T-helper 1 cell treated with Interleukin-12 subunit alpha and Interleukin-12 subunit beta and Interleukin-4 antibody, amounts not matched to agents 30 μg/mL and 1 μg/mL, for 36 hours (primary cell): ENCODE measurements around the gene TRNP1.

ENCODE experiments used
- H3K27ac Mint-ChIP-seq: one replicate; pipeline ENCODE4 v1.8.0; 2021; ENCODE audit warnings: mild to moderate bottlenecking, mixed read lengths
- H3K27me3 Mint-ChIP-seq: one replicate; pipeline ENCODE4 v1.8.0; 2021; ENCODE audit warnings: low read depth, mixed read lengths
- H3K36me3 Mint-ChIP-seq: one replicate; pipeline ENCODE4 v1.8.0; 2021; ENCODE audit warnings: low read depth, mixed read lengths
- H3K4me1 Mint-ChIP-seq: one replicate; pipeline ENCODE4 v1.8.0; 2021; ENCODE audit warnings: low read depth, mixed read lengths
- H3K4me3 Mint-ChIP-seq: one replicate; pipeline ENCODE4 v1.8.0; 2021; ENCODE audit warnings: mild to moderate bottlenecking, moderate library complexity, mixed read lengths
- H3K9me3 Mint-ChIP-seq: one replicate; pipeline ENCODE4 v1.8.0; 2021; ENCODE audit warnings: mixed read lengths

The TRNP1 gene

DNA sequence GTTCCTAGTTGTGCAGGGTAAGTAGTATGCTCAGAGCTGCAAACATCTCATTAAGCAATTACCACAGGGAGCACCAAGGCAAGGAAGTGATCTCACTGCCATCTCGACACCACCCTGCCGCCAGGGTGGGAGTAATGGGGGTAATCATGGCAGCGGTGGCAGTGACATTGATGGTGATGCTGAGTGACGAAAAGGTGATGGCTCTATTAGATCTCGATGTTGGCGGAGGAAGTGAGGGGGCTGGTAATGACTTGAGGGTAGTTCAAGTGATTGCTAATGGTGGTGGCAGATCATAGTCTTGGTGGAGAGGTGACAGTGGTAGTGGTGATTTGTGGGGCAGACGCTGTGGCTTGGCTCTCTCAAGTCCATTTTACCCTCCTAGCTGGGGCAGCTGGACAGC, 44.5 kb downstream of the TRNP1 start:
- Mint-ChIP-seq H3K27me3 (peaks cover 7% of the 10 kb centered on the region), H3K9me3 (no peaks in the 10 kb centered on the region), H3K4me1 (no peaks in the 10 kb centered on the region), H3K27ac (no peak overlapping the region), H3K4me3 (no peak overlapping the region), H3K36me3 (no peaks in the 10 kb centered on the region)

DNA sequence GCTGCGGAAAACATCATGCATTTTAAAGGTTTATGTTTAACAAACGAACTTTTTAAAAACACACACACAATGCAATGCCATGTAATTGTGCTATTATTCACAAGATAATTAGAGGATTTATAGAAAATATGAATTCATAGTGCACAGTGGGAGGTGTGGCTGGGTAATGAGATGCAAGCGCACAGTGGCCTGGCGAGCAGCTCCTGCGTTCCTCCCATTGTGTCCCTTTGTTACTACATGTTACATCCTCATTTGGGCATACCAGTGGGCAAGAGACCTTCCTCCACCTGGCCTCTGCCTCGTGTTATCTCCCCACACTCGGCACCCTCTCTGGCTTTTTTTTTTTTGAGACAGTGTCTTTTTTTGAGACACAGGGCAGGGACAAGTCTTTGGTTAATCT, 49.2 kb downstream of the TRNP1 start:
- Mint-ChIP-seq H3K27me3 (peaks cover 6% of the 10 kb centered on the region), H3K36me3 (no peaks in the 10 kb centered on the region), H3K27ac (no peak overlapping the region), H3K4me3 (no peak overlapping the region), H3K4me1 (peaks cover 20% of the 10 kb centered on the region), H3K9me3 (no peaks in the 10 kb centered on the region)

DNA sequence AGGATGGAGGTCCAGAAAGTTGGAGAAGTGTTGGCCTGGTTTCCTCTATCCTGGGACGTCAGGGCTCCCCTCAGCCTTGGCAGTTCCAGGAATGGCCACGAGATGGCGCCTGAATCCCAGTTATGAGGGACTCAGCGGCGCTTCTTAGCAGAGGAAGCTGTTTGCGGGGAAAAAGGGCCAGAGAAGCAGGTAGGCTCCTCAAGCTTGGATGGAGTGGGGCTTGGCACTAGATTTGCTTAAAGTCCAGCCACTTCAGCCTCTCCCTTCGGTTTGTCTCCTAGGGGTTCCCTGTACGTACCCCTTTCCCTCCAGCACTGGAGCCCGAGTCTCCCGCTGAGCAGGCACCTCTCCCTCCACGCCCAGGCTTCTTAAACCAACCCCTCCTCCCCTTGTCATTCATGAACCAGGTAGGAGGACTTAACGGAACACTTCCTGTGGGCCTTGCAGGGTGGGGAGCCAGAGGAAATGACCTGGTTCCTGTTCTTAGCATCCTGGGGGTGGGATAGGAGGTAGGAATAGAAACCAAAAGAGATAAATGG, 51.2 kb downstream of the TRNP1 start:
- Mint-ChIP-seq H3K27ac (peak overlapping the region; percentile 70), H3K4me1 (peaks cover 20% of the 10 kb centered on the region), H3K9me3 (no peaks in the 10 kb centered on the region), H3K36me3 (no peaks in the 10 kb centered on the region), H3K4me3 (peak overlapping the region; percentile 83), H3K27me3 (no peaks in the 10 kb centered on the region)

DNA sequence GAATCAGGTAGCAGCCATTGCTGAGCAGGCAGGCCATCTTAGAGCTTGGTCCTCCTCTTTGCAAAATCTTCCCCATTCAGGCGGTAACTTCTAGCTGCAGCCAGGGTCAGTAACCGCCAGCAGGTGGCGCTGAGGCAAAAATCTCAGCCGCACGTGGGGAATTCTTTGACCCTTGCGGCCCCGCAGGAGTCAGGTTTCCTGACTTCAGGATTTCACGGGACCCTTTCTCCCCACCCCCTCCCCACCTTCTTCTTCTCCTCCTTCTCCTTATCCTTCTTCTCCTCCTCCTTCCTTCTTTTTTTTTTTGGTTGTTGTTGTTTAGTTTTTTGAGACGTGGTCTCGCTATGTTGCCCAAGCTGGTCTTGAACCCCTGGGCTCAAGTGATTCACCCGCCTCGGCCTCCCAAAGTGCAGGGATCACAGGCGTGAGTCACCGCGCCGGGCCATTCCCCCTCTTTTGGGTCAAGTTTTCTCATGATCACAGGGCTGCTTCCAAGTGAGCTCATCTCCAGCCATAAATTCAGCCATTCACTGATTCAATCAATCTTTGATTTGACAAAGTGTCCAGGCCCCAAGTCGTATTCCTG, 52.6 kb downstream of the TRNP1 start:
- Mint-ChIP-seq H3K4me1 (peaks cover 20% of the 10 kb centered on the region), H3K36me3 (no peaks in the 10 kb centered on the region), H3K27me3 (no peaks in the 10 kb centered on the region), H3K27ac (peak overlapping the region; percentile 54), H3K9me3 (no peaks in the 10 kb centered on the region), H3K4me3 (peak overlapping the region; percentile 35)

DNA sequence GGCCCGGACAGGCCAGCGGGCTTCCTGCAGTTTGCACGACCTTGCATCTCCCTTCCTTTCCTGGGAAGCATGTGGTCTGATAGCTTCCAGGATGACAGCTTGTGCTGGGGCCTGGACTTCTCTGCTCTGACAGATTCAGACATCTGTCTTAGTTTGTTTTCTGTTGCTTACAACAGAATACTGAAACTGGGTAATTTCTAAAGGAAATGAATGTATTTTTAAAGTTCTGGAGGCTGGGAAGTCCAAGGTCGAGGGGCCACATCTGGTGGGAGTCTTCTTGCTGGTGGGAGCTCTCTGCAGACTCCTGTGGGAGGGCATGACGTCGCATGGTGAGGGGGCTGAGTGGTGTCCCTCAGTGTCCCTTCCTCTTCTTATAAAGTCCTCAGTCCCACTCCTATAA, 54.4 kb downstream of the TRNP1 start:
- no peaks in the 10 kb centered on the region for H3K27me3 Mint-ChIP-seq
- no peak overlapping the region for H3K27ac Mint-ChIP-seq
- H3K9me3 Mint-ChIP-seq = no peaks in the 10 kb centered on the region
- no peaks in the 10 kb centered on the region for H3K36me3 Mint-ChIP-seq
- peaks cover 20% of the 10 kb centered on the region for H3K4me1 Mint-ChIP-seq
- no peak overlapping the region for H3K4me3 Mint-ChIP-seq

DNA sequence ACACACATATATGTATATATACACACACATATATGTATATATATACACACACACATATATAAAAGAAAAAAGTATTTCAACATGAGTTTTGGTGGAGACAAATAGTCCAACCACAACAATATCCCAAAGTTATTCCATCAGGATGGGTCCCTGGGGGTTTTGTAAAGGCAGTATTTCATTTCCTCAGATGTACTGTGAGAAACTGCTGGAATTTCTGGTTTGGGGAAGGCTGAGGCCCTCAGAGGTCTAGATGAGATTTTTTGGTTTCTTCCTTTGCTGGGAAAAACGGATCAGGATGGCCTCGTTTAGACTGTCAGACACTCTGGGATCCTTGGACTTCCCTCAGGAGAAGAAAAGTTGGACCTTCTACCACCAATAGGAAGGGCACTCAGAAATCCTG, 55.6 kb downstream of the TRNP1 start:
- no peaks in the 10 kb centered on the region for H3K36me3 Mint-ChIP-seq
- no peak overlapping the region for H3K4me3 Mint-ChIP-seq
- H3K27me3 Mint-ChIP-seq = no peaks in the 10 kb centered on the region
- H3K4me1 Mint-ChIP-seq = peaks cover 20% of the 10 kb centered on the region
- no peak overlapping the region for H3K27ac Mint-ChIP-seq
- no peaks in the 10 kb centered on the region for H3K9me3 Mint-ChIP-seq

DNA sequence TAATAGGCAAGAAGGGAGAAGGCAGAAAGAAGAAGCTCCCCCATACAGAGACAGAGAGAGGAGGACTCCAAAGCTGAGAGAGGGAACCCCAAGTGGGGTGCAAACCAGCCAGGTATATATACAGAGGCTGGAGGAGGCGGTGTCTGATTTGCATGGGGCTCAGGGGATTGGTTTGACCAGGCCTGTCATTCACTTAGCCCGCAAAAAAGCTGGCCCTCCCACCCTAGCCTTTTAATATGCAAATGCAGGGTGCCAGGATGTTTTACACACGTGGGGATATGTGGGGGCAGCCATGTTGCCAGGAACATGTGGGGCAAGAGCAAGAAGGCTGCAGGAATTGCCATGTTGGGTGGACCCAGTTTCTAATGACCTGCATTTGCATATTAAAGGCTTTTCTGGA, 56.1 kb downstream of the TRNP1 start:
- no peaks in the 10 kb centered on the region for H3K9me3 Mint-ChIP-seq
- H3K27ac Mint-ChIP-seq = no peak overlapping the region
- H3K27me3 Mint-ChIP-seq = no peaks in the 10 kb centered on the region
- no peak overlapping the region for H3K4me3 Mint-ChIP-seq
- peaks cover 17% of the 10 kb centered on the region for H3K4me1 Mint-ChIP-seq
- H3K36me3 Mint-ChIP-seq = no peaks in the 10 kb centered on the region
